Measurements from ENCODE around the gene YIF1B.
"Not testable (repeated sequence)": the region's sequence is repeated elsewhere in the genome, so short reads cannot be mapped to it uniquely, and the experiment has no call there.

YIF1B gene

GRCh38 chr19:38276942-38277517 is 38.7 kb downstream of the YIF1B start:
- no peak for DNase-seq (ENCODE audit: low spot score)

GRCh38 chr19:38274739-38275138 is 41.0 kb downstream of the YIF1B start:
- DNase-seq (ENCODE audit: low spot score), result no peak

- DNase-seq (ENCODE audit: low spot score), result no peak
Measured at GRCh38 chr19:38273499-38273898, 42.2 kb downstream of the YIF1B start.

DNA sequence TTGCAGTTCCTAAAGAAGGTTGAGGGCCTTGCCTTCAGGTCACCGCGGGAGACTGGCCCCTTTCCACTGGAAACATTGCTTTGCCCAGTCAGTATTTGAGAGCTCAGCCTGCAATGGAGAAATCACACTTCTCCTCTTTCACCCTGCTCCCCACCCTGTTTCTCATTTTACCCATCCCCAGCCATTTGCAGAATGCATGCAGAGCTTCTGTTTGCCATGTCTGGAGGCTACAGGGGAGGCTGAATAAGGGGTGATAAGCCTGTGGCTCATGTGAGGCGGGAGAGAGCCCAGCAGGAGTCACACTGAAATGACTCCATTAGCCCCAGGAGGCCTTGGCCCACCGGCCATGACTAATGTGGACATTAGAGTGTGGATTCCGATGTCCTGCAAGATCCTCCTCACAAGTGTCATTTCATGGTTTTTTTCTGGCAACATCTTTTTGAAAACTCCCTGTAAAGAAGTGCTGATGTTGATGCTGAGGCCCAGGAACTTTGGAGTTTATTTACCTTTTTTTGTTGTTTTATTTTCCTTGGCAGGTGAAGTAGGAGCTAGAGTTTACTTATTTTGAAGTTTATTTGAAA is 45.1 kb downstream of the YIF1B start:
- no peak for DNase-seq (ENCODE audit: low spot score)

DNA sequence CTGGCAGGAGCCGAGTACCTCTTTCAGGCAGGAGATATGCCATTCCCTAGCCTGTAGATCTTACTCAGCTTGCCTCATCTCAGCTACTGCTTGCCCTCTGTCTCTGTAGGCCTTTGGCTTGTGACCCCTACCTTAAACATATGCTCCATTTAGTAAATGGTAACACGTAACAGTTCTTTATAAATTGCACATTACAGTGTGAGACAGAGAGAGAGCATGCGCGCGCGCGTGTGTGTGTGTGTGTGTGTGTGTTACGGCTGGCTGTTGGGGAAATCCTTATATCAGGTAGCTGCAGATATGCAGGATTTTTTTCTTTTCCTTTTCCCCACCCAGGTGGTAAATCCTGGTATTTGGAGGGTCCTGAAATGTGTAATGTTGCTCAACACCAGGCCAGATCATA is 47.2 kb downstream of the YIF1B start:
- DNase-seq (ENCODE audit: low spot score), result no peak

DNA sequence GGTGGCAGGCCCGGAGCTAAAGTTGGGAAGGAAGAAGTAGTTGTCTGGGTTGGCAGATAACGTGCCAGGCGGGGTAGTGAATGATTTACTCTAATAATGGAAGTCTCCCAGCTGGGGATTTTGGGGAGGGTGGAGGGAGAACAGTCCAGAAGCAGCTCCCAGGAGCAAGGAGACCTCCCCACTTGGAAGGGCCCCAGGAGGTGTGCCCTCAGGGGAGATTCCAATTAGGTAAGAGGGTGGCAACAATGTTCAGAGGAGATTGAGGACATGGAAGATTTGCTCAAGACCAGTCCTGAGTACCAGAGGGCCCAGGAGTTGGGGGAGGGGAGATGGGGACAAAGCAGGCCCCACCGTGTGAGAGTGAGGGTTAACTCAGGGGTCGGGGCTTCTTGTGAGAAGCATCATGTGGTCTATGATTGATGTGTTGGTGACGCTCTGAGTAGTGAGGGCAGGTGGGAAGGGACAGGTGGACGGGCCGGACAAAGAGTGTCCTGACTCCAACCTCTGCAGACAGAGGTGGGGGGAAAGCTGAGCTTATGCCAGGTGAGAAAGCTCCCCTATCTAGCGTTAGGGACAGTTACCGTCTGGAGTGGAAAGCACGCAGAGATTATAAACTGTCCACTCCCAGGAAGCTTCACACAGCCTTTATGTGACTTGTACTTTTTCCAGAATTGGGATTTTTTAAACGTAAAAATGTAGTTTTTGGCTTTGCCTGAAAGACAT is 47.8 kb downstream of the YIF1B start:
- DNase-seq (ENCODE audit: low spot score), result no peak

DNA sequence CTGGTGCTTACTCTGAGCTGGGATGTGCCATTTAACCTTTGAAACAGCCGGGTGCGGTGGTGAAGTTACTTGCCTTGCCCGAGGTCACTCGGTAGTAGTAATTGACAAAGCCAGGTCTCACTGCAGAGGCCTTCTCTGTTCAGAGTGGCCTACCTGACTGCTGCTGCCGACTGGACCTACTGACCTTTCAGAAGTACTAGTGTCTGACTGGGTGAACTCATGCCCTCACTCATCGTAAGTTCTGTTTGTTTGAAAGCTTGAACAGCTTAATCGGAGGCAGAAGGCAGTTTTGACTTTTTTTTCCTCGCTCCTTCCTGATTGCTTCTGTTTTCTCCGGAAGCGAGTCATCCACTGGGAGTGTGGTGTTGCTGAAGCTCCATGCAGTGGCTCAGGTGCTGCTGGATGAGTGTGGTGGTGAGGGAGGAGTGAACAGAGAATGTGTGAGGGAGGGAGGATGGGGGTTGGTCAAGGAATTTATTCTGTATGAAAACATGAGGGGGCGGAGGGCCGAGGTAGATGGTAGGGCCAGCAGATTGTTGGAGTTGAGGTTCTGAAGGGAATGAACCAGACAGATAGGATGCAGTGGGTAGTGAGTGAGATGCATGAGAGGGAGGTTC is 48.7 kb downstream of the YIF1B start:
- DNase-seq (ENCODE audit: low spot score), result no peak

DNA sequence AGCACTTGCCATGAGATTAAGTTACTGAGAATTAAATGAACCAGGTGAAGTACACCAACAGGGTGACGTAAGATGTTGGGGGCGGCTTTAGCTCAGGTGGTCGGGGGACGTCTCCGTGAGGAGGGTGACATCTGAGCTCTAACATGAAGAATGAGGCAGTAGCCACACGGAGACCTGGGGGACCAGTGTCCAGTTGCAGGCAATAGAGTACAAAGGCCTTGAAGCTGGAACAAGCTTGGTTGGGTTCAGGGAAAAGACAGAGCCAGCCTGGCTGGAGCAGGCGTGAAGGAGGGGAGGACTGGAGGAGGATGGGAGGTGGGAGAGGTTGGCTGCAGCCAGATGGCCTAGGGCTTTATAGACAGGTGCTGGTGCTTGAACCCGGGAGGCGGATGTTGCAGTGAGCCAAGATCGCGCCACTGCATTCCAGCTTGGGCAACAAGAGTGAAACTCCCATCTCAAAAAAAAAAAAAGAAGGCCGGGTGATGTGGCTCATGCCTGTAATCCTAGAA is 49.8 kb downstream of the YIF1B start:
- no peak for DNase-seq (ENCODE audit: low spot score)

DNA sequence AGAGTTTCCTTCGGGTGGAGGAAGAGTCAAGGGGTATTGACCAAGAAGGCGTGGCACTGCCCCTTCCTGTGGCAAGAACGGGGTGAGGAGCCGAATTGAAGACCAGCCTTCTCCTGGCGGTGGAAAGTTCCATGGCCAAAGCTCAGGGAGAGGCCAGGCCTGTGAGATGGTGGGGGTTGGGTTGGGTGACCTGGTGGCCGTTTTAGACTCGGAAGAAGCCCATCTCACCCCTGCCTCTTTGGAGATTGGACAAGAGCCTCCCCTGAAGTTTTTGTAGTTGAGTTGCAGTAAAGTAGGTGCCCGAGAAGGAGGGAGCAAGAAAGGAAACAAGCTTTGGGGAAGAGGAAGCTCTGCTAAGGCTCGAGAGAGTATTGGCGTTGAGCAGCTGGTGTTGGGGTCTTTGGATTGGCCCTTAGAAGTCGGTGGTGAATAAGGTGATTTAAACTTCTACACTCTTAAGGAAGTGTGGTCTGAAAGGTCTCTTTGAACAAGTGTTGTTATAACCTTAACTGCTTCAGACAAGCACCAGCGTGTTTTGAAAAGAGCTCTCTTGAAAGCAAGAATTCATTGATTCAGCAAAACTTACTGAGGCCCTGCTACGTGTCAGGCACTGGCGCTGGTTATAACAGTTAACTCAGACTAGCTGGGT is 50.4 kb downstream of the YIF1B start:
- no peak for DNase-seq (ENCODE audit: low spot score)

GRCh38 chr19:38264486-38265212 is 51.1 kb downstream of the YIF1B start, which contains the start of gene SPINT2:
SPINT2 (plus strand) TSS chr19:38264573; CDS start chr19:38264893, 320 bp downstream.
- no peak for DNase-seq (ENCODE audit: low spot score)

DNA sequence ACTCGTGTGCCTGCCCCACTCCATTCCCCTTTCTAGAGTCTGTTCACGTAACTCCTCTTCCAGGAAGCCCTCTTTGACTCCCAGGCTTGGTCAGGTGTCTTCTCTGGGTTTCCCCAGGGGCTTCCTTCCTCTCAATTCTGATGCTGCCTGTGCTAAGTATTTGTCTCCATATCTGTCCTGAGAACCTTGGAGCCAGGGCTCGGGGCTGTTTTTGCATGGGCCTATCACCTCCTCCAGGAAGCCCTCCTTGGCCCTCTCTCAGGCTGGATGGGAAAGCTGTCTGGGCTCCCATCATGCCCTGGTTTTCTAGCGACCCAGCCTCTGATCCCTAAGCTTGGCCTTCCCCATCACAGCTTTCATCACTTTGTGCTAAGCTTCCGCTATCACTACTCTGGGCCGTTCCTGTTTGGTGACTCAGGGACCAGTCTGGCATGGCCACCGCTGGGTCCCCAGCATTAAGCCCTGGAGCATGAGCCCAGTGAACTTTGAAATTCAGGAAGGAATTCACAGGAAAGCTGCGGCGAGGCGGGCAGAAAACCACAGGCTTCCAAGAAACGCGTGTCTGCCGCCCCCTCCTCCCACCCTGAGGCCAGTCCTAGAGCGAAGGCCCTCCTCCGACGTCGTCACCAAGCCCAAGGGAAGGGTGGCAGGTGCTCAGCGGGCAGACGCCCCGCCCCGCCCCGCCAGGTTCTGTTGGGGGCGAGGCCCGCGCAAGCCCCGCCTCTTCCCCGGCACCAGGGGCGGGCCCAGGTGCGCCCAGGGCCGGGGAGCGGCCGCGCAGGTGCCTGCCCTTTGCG is 51.9 kb downstream of the YIF1B start:
- DNase-seq (ENCODE audit: low spot score), result peak; percentile 39

DNA sequence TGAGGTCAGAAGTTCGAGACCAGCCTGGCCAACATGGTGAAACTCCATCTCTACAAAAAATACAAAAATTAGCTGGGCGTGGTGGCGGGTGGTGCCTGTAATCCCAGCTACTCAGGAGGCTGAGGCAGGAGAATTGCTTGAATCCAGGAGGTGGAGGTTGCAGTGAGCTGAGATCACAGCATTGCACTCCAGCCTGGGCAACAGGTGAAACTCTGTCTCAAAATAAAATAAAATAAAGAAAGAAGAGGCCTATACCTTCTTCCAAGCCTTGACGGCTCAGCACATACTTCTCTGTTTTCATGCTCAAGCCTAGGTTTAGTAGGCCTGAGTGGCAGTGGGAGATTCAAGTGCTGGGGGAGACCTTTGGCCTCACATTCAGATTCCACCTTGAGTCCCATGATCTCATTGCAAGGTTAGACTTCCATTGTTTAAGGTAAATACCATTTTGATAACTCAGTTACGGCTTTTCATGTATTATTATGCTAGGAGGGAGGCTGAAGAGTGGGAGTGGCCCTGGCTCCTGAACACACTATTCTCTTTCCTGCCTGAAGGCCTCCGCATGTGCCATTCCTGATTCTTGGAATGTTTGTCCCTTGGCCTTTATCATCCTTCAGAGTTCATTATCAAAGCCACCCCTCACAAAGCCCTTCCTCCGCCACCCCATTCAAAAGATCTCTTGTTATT is 53.0 kb downstream of the YIF1B start:
- DNase-seq (ENCODE audit: low spot score), result no peak

DNA sequence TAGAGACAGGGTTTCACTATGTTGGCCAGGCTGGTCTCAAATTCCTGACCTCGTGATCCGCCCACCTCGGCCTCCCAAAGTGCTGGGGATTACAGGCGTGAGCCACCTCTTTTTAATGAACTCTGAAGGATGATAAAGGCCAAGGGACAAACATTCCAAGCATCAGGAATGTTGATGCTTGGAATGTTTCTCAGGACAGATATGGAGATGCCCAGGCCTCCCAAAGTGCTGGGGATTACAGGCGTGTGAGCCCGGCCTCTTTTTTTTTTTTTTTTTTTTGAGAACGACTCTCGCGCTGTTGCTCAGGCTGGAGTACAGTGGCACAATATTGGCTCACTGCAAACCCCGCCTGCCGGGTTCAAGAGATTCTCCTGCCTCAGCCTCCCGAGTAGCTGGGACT is 53.8 kb downstream of the YIF1B start:
- not testable (repeated sequence) for DNase-seq (ENCODE audit: low spot score)

DNA sequence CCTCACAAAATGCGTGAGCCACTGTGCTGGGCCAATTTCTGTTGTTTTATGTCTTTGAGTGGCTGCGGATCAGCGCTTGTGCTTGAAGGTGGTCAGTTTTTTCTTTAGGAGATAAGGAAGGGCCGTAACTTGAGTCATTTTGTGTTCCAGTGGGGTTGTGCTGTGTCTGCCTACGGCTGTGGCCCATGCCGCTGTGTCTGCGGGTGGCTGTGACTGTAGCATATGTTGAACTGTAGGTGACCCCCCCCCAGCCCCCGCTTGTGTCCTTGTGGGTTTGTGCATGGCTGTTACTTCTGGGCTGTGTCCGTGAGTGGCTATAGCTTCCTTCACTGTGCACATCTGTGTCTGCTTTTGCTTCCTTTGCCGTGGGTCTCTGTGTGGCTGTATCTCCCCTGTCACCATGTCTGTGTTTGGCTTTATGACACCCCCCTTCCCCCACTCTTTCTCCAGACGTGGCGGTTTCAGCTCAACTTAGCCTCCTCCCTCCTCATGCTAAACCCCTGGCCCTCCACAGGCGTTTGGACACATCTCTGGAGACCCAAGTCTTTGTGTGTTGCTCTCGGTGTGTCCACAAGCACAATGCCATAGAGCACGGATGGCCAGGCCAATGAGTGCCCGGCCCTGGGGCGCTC is 60.2 kb downstream of the YIF1B start:
- DNase-seq (ENCODE audit: low spot score), result no peak

DNA sequence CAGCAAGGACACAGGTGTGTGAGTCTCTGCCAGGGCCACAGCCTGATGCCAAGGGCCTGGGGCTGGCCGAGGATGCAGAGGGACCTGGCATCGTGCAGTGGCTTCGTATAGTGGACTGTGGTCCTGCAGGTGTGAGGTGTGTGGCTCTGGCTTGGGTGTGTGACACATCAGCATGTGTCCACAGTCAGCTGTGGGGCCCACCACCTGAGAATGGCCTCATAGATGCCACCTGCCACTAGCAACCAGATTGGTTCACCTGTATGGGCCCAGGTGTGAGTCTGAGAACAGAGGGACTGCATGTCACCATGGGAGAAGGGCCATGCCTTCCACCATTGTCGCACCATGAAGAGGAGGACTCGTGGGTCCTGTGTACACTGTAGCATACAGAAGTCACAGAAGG is 62.0 kb downstream of the YIF1B start:
- no peak for DNase-seq (ENCODE audit: low spot score)
